H1 (cell line): ENCODE results near the gene UBE2E2. TPM values are rescaled to one million over a fixed set of nuclear protein-coding genes. Genes with fewer than 3 reads are reported as not detected.

Experiments
- CTCF ChIA-PET: fragments of 300-600 bp; sonication (Branson Sonifier 250); formaldehyde crosslinking; loops from one replicate; lab custom pipeline; 2021; ENCODE audit not compliant: partially characterized antibody; lab: Charles Lee
- POLR2A ChIA-PET: fragments of 300-600 bp; sonication (Branson Sonifier 250); formaldehyde crosslinking; loops from one replicate; lab custom pipeline; 2021; ENCODE audit warnings: inconsistent platforms; ENCODE audit not compliant: partially characterized antibody; lab: Charles Lee
- DNase-seq, 2 experiments: peaks; one replicate each; pipeline versions ENCODE4 v3.0.0 to v3.0.0-alpha.2; 2010 to 2022; ENCODE audit warnings: low spot score in 2 of 2, low read depth in 1 of 2, mixed read lengths in 1 of 2
- FAIRE-seq: peaks from 2 replicates; lab custom pipeline; 2011; peaks lifted over from hg19 to GRCh38; lab: Jason Lieb, UNC
- H2AFZ ChIP-seq: 2 replicates; pipeline ENCODE4 v1.8.1; 2012; ENCODE audit warnings: low read length, inconsistent platforms
- H2AK5ac ChIP-seq: 2 replicates; pipeline ENCODE4 v1.6.1; 2013; ENCODE audit warnings: low read depth, low read length
- H2BK120ac ChIP-seq: replicated peaks from 2 replicates; pipeline ENCODE3; 2013; ENCODE audit warnings: low read depth, low read length, inconsistent platforms
- H2BK12ac ChIP-seq: 2 replicates; pipeline ENCODE4 v1.6.1; 2013; ENCODE audit warnings: low read depth, low read length
- H2BK15ac ChIP-seq: 2 replicates; pipeline ENCODE4 v1.6.1; 2013; ENCODE audit warnings: low read length
- H2BK20ac ChIP-seq: 2 replicates; pipeline ENCODE4 v1.6.1; 2013; ENCODE audit warnings: low read length
- H2BK5ac ChIP-seq: 2 replicates; pipeline ENCODE4 v1.6.1; 2013; ENCODE audit warnings: low read depth, low read length
- H3K14ac ChIP-seq: 2 replicates; pipeline ENCODE4 v1.6.1; 2013; ENCODE audit warnings: inconsistent platforms; ENCODE audit not compliant: insufficient read length
- H3K18ac ChIP-seq: 2 replicates; pipeline ENCODE4 v1.6.1; 2013; ENCODE audit warnings: low read length; ENCODE audit errors: extremely low read depth
- H3K23ac ChIP-seq: 2 replicates; pipeline ENCODE4 v1.6.1; 2013; ENCODE audit warnings: inconsistent platforms; ENCODE audit not compliant: insufficient read length
- H3K23me2 ChIP-seq: 2 replicates; pipeline ENCODE4 v1.6.1; 2013; ENCODE audit warnings: low read depth, low read length
- H3K27ac ChIP-seq: 2 replicates; pipeline ENCODE4 v1.6.1; 2011; ENCODE audit warnings: low read depth, low read length, inconsistent platforms
- H3K27me3 ChIP-seq, 4 experiments: replicated peaks in 1 of 4; 1 replicate in 1 of 4; 2 replicates in 3 of 4; pipeline versions ENCODE4 v1.6.1 to v1.8.1; 2011 to 2013; ENCODE audit warnings: low read length in 3 of 4, mild to moderate bottlenecking in 3 of 4, inconsistent platforms in 2 of 4, mixed read lengths in 2 of 4, moderate library complexity in 1 of 4; ENCODE audit not compliant: control insufficient read depth in 3 of 4, insufficient read depth in 3 of 4; ENCODE audit errors: extremely low read depth in 1 of 4
- H3K36me3 ChIP-seq, 4 experiments: 2 replicates each; pipeline versions ENCODE4 v1.6.1 to v1.8.1; 2011 to 2013; ENCODE audit warnings: mild to moderate bottlenecking in 4 of 4, low read length in 3 of 4, moderate library complexity in 2 of 4, control low read depth in 1 of 4, inconsistent platforms in 1 of 4; ENCODE audit not compliant: insufficient read depth in 4 of 4, control insufficient read depth in 2 of 4
- H3K4ac ChIP-seq: replicated peaks from 2 replicates; pipeline ENCODE3; 2013; ENCODE audit warnings: low read length, low read depth, mixed read lengths, inconsistent platforms; ENCODE audit not compliant: insufficient read length
- H3K4me1 ChIP-seq, 4 experiments: replicated peaks in 1 of 4; 1 replicate in 1 of 4; 2 replicates in 3 of 4; pipeline versions ENCODE4 v1.6.1 to v1.8.1; 2011 to 2013; ENCODE audit warnings: low read length in 3 of 4, inconsistent platforms in 2 of 4, mixed read lengths in 1 of 4; ENCODE audit not compliant: insufficient read depth in 4 of 4, control insufficient read depth in 3 of 4
- H3K4me2 ChIP-seq, 2 experiments: 2 replicates each; pipeline versions ENCODE4 v1.6.1 to v1.8.1; 2011 to 2013; ENCODE audit warnings: low read depth in 2 of 2, low read length in 2 of 2, control low read depth in 1 of 2, inconsistent platforms in 1 of 2, mild to moderate bottlenecking in 1 of 2; ENCODE audit not compliant: insufficient read depth in 1 of 2
- H3K4me3 ChIP-seq, 4 experiments: fragments of 200-600, 300-600 bp in 1 of 4; sonication (generic), shearing (Covaris generic), sonication (Bioruptor Twin) in 1 of 4; 2 replicates each; pipeline versions ENCODE4 v1.5.1 to v1.8.1; 2011 to 2016; ENCODE audit warnings: low read length in 4 of 4, low read depth in 3 of 4, control low read depth in 2 of 4, inconsistent platforms in 2 of 4, mild to moderate bottlenecking in 2 of 4, mixed read lengths in 1 of 4, moderate library complexity in 1 of 4; ENCODE audit not compliant: insufficient read depth in 2 of 4; ENCODE audit errors: extremely low read depth in 1 of 4
- H3K56ac ChIP-seq: replicated peaks from 2 replicates; pipeline ENCODE3; 2013; ENCODE audit warnings: low read depth, mild to moderate bottlenecking, mixed read lengths, low read length, inconsistent platforms; ENCODE audit not compliant: insufficient read length
- H3K79me1 ChIP-seq: 2 replicates; pipeline ENCODE4 v1.6.1; 2013; ENCODE audit warnings: low read depth, low read length, control low read depth
- H3K79me2 ChIP-seq, 2 experiments: 2 replicates each; pipeline versions ENCODE4 v1.6.1 to v1.8.1; 2012 to 2013; ENCODE audit warnings: low read length in 2 of 2, mild to moderate bottlenecking in 2 of 2, inconsistent platforms in 1 of 2; ENCODE audit not compliant: insufficient read depth in 2 of 2, control insufficient read depth in 1 of 2
- H3K9ac ChIP-seq, 4 experiments: replicated peaks in 1 of 4; 1 replicate in 1 of 4; 2 replicates in 3 of 4; pipeline versions ENCODE4 v1.6.1 to v1.8.1; 2011 to 2013; ENCODE audit warnings: low read depth in 3 of 4, low read length in 3 of 4, control low read depth in 2 of 4, mild to moderate bottlenecking in 2 of 4, moderate library complexity in 2 of 4, inconsistent platforms in 1 of 4; ENCODE audit errors: extremely low read depth in 1 of 4
- H3K9me3 ChIP-seq, 2 experiments: 2 replicates each; pipeline versions ENCODE4 v1.6.1 to v1.8.1; 2012 to 2013; ENCODE audit warnings: mild to moderate bottlenecking in 2 of 2, moderate library complexity in 2 of 2, control low read depth in 1 of 2, inconsistent platforms in 1 of 2, low read depth in 1 of 2, low read length in 1 of 2, mixed read lengths in 1 of 2; ENCODE audit not compliant: insufficient read depth in 2 of 2
- H4K20me1 ChIP-seq, 2 experiments: replicated peaks in 1 of 2; 2 replicates each; pipeline versions ENCODE3 to v1.8.1; 2011 to 2013; ENCODE audit warnings: inconsistent platforms in 2 of 2, low read length in 2 of 2, mild to moderate bottlenecking in 1 of 2; ENCODE audit not compliant: insufficient read depth in 2 of 2, control insufficient read depth in 1 of 2
- H4K5ac ChIP-seq: 2 replicates; pipeline ENCODE4 v1.6.1; 2013; ENCODE audit warnings: low read length, low read depth, mixed read lengths, inconsistent platforms; ENCODE audit not compliant: insufficient read length
- H4K8ac ChIP-seq: 2 replicates; pipeline ENCODE4 v1.8.0; 2013; ENCODE audit warnings: mild to moderate bottlenecking, moderate library complexity, low read length, inconsistent platforms; ENCODE audit not compliant: insufficient read depth; ENCODE audit errors: extremely low read depth
- H4K91ac ChIP-seq: replicated peaks from 2 replicates; pipeline ENCODE3; 2013; ENCODE audit warnings: low read length, mixed read lengths, inconsistent platforms; ENCODE audit not compliant: insufficient read length
- CHD2 ChIP-seq: IDR thresholded peaks from 2 replicates; pipeline ENCODE4 v1.6.1; 2012; ENCODE audit warnings: low read length, improper control_type of control experiment
- CTBP2 ChIP-seq: IDR thresholded peaks from 2 replicates; pipeline ENCODE4 v1.7.0; 2011; ENCODE audit warnings: borderline replicate concordance, mild to moderate bottlenecking, moderate library complexity, mixed read lengths, low read length; ENCODE audit not compliant: insufficient read depth, insufficient read length
- NANOG ChIP-seq: IDR thresholded peaks from 2 replicates; pipeline ENCODE4 v1.6.1; 2011; ENCODE audit warnings: low read length, low read depth, mild to moderate bottlenecking, inconsistent platforms; ENCODE audit not compliant: insufficient read depth, poor library complexity, severe bottlenecking
- SRF ChIP-seq: IDR thresholded peaks from 2 replicates; pipeline ENCODE4 v1.6.1; 2011; ENCODE audit warnings: mild to moderate bottlenecking, low read depth, low read length, moderate library complexity
- SUZ12 ChIP-seq: fragments of 200-600 bp; sonication (generic); IDR thresholded peaks from 2 replicates; pipeline ENCODE4 v1.6.1; 2012; ENCODE audit warnings: mild to moderate bottlenecking, inconsistent platforms, low read length, moderate library complexity, mixed read lengths
- TAF1 ChIP-seq: IDR thresholded peaks from 2 replicates; pipeline ENCODE4 v1.6.1; 2011; ENCODE audit warnings: mild to moderate bottlenecking, low read depth, low read length
- WGBS, 2 experiments: shearing (Covaris generic) in 1 of 2; methylation state at CpG; one replicate each; pipeline versions ENCODE4 v1.1.6 to v1.1.7; 2013 to 2015; ENCODE audit warnings: low lambda C conversion rate in 2 of 2, mixed read lengths in 2 of 2, inconsistent platforms in 1 of 2, low coverage in 1 of 2, missing lambda C conversion rate in 1 of 2; ENCODE audit not compliant: insufficient replicate concordance in 2 of 2, insufficient coverage in 1 of 2, insufficient read length in 1 of 2; ENCODE audit errors: extremely low coverage in 1 of 2, missing lambda C conversion rate in 1 of 2; 5-methylcytosine and 5-hydroxymethylcytosine counted together
- polyA plus RNA-seq, 7 experiments: library from polyadenylated mRNA; depleted of rRNA in 3 of 7; stranded (reverse) in 5 of 7; unstranded in 2 of 7; fragments of >200 nt in 5 of 7; fragments of 200-250 nt in 2 of 7; gene quantifications; 1 replicate in 5 of 7; 2 replicates in 1 of 7; 4 replicates in 1 of 7; pipeline versions ENCODE4 v1.2.1 to v1.2.3, GENCODE V29; 2011 to 2013; ENCODE audit warnings: missing spikeins in 2 of 7, mixed read lengths in 2 of 7
- total RNA-seq: library from RNA; stranded (reverse); fragmentation: NEBNext Ultra II Directional; extraction: Animal tissue kit (Norgen Biotek cat#: 25700); gene quantifications from 2 replicates; pipeline ENCODE4 v1.2.1, GENCODE V29; 2021
- TF ChIP-seq, protein P1 (sequence below): IDR thresholded peaks from 2 replicates; pipeline ENCODE4 v1.6.1; 2012; ENCODE audit warnings: inconsistent platforms

Gene UBE2E2
- total and polyA plus RNA-seq, 2 of the 8 experiments (the other 6 are each of a cell fraction or from before 2014, with no cell fraction given) = 57.6 to 70.6 TPM

DNA sequence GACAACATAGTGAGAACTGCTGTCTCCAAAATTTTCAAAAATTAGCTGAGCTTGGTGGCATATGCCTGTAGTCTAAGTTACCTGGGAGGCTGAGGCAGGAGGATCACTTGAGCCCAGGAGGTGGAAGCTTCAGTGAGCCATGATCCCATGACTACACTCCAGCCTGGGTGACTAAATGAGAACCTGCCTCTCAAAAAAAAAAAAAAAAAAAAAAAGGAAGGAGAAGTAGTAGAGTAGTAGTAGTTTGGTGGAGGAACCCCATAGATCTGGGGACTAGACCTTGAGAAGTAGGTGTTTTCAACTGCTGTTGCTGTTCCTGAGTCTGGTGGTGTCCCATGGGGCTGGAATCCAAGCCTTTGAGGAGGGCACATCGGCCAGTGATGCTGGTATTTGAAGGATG is 38.4 kb upstream of the UBE2E2 start:
- Histone ChIP-seq H2BK15ac (no peak overlapping the region), H3K14ac (no peak overlapping the region), H3K4me3 (no peak overlapping the region), H3K9ac (no peak overlapping the region), H3K18ac (no peak overlapping the region), H3K27ac (no peak overlapping the region), H2BK120ac (no peak overlapping the region), H4K8ac (no peak overlapping the region), H4K5ac (no peak overlapping the region), H3K23ac (no peak overlapping the region), H3K27me3 (no peaks in the 10 kb centered on the region), H3K4ac (no peak overlapping the region), H3K9me3 (no peaks in the 10 kb centered on the region), H3K79me2 (no peaks in the 10 kb centered on the region), H2BK5ac (no peak overlapping the region), H4K20me1 (no peaks in the 10 kb centered on the region), H3K36me3 (no peaks in the 10 kb centered on the region), H2AFZ (no peak overlapping the region), H3K23me2 (no peaks in the 10 kb centered on the region), H2BK20ac (no peak overlapping the region), H3K79me1 (no peaks in the 10 kb centered on the region), H2AK5ac (no peak overlapping the region), H4K91ac (no peak overlapping the region), H3K4me2 (no peak overlapping the region), H3K4me1 (peaks cover 0 to 4% (median 0%) of the 10 kb centered on the region in 4 experiments; a peak in 3 of 7 replicates), H2BK12ac (no peak overlapping the region), H3K56ac (no peak overlapping the region)
- POLR2A ChIA-PET = no interaction called here
- FAIRE-seq (no peak), DNase-seq (no peak)
- TF ChIP-seq, protein P1, sequence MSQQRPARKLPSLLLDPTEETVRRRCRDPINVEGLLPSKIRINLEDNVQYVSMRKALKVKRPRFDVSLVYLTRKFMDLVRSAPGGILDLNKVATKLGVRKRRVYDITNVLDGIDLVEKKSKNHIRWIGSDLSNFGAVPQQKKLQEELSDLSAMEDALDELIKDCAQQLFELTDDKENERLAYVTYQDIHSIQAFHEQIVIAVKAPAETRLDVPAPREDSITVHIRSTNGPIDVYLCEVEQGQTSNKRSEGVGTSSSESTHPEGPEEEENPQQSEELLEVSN = no peak
- no peak for TF ChIP-seq SRF
- TF ChIP-seq SUZ12 = no peak
- TF ChIP-seq CHD2 = no peak
- TF ChIP-seq TAF1 = no peak
- no peak for TF ChIP-seq NANOG
- no peak for TF ChIP-seq CTBP2
- 100% methylated on average over 1 of the region's 1 CpG; no CpG with 5 or more reads in 1 of the 2 experiments for WGBS, 2 experiments
- CTCF ChIA-PET = interaction anchor here (0.7 to 1.5 kb wide), 3 partner anchors 12 to 17 kb away, joined by 3 to 5 read pairs (median 5); no protein-coding TSS in a partner anchor
